GM15510 (cell line): ENCODE data around the gene FAM3C.

Experiments
- POLR2A ChIP-seq: IDR thresholded peaks from 3 replicates; pipeline ENCODE4 v1.6.1; 2011; ENCODE audit warnings: borderline replicate concordance; ENCODE audit not compliant: insufficient read length; ENCODE audit errors: extremely low read depth

Gene FAM3C

GRCh38 chr7:121329191-121330052 lies 66.7 kb downstream of the FAM3C start:
- no peak for TF ChIP-seq POLR2A

- TF ChIP-seq POLR2A, result no peak
Observed at GRCh38 chr7:121328508-121329190, 67.5 kb downstream of the FAM3C start, which contains the start of gene WNT16. Gene WNT16, plus strand, starts transcription at chr7:121329000. Its CDS starts 293 bp downstream, at chr7:121329293.

GRCh38 chr7:121327671-121328070 lies 68.4 kb downstream of the FAM3C start:
- TF ChIP-seq POLR2A, result no peak

- no peak for TF ChIP-seq POLR2A
Observed at GRCh38 chr7:121323515-121324302, 72.4 kb downstream of the FAM3C start.

GRCh38 chr7:121322460-121322859 lies 73.6 kb downstream of the FAM3C start:
- no peak for TF ChIP-seq POLR2A

GRCh38 chr7:121313793-121314676 lies 82.1 kb downstream of the FAM3C start:
- no peak for TF ChIP-seq POLR2A

- no peak for TF ChIP-seq POLR2A
Observed at GRCh38 chr7:121313220-121313792, 82.8 kb downstream of the FAM3C start.

GRCh38 chr7:121307021-121307574 lies 89.0 kb downstream of the FAM3C start:
- TF ChIP-seq POLR2A, result no peak

DNA sequence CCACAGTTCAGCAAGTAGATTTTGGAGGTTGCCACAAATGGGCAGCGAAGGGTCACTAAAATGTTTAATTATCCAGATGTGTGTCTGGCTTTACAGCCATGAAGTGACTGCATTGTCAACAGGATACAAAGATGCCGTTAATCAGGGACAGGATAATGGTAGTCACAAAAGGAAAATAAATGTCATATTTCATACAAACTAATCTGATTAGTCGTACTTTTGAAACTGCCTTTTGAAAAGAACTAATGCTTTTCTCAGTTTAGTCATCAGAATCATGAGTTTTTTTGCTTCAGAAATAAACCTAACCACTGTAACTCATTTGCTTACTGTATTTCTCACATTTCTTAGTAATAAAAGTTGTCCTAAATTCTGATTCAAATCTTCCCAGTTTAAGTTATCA lies 89.5 kb downstream of the FAM3C start:
- TF ChIP-seq POLR2A, result no peak

DNA sequence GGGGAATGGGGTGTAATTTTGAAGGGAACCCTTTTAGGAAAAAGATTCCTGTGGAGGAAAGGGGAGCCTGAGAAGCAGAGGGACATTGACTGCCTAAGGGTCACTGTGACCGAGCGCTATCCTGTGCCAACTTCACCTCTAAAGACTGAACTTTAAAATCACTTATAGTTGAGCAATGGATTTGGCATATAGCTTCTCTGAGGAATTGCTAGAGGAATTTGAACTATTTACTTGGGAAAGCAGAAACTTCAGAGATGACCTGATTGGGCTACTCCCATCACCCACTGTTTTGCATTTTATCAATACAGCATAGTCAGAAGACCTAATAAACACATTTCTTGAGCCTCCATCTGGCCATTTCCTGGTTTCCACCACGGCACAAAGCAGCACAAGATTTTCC lies 91.0 kb downstream of the FAM3C start:
- no peak for TF ChIP-seq POLR2A

- no peak for TF ChIP-seq POLR2A
Observed at GRCh38 chr7:121304102-121304658, 91.9 kb downstream of the FAM3C start.

DNA sequence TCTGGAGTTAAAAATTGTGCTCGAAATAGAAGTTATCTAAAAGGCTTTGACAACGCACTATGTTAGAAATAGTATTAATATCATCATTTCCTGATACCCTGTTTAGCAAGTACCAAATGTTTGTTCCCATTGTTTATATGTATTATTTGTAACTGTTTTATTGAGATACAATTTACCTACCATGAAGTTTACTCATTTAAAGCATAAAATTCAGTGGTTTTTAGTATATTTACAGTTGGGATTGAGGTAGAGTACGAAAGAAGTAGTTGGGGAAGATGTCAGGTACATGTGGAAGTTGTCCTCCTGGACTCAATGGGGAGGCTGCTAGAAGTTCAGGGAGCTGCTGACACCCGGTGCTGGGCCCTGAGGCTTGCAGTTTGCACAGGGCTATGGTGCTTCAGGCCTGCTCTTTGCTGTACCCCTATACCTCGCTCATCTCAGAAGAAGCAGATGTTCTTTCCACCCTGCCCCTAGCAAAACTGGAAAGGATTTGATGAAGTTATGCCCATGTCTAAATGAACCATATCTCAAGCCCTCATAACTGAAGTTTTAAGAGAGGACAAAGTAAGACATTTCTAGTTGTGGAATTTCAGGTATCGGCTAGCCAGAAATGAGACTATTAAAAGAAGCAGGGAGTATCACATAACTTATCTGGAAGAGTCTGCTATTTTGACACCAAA lies 92.5 kb downstream of the FAM3C start:
- TF ChIP-seq POLR2A, result no peak
